Measurements from ENCODE around the gene PPP3R1.

DNA sequence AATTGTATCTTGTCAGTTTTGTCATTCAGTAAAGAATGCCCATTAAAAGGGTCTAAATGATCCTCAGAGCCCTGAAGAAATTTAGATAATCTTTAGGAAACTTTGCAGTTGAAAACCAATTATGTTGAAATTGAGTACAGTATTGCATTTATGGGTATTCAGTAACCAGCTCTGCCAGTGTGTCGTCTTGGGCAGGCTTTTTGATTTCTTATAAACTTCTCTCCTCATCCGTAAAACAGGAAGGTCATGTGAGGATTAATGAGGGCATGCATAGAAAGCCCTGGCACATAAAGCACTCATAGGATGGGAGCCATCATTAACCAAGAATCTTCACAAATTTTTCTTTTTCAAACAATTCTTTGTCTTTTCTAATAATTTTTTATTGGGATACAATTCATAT is 79.8 kb downstream of the PPP3R1 start:
- TF ChIP-seq POLR2A (IDR thresholded peaks at IDR 0.05; ENCODE audit: low read depth), result no peak
- TF ChIP-seq, protein P1, sequence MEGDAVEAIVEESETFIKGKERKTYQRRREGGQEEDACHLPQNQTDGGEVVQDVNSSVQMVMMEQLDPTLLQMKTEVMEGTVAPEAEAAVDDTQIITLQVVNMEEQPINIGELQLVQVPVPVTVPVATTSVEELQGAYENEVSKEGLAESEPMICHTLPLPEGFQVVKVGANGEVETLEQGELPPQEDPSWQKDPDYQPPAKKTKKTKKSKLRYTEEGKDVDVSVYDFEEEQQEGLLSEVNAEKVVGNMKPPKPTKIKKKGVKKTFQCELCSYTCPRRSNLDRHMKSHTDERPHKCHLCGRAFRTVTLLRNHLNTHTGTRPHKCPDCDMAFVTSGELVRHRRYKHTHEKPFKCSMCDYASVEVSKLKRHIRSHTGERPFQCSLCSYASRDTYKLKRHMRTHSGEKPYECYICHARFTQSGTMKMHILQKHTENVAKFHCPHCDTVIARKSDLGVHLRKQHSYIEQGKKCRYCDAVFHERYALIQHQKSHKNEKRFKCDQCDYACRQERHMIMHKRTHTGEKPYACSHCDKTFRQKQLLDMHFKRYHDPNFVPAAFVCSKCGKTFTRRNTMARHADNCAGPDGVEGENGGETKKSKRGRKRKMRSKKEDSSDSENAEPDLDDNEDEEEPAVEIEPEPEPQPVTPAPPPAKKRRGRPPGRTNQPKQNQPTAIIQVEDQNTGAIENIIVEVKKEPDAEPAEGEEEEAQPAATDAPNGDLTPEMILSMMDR (IDR thresholded peaks at IDR 0.05), result no peak
- TF ChIP-seq EP300 (IDR thresholded peaks at IDR 0.05), result no peak

Measured in esophagus muscularis mucosa (tissue), 4 donors.